Kasumi-1 (cell line): ENCODE data around the gene CLDN6.
"Not testable (repeated sequence)": the region's sequence is repeated elsewhere in the genome, so short reads cannot be mapped to it uniquely, and the experiment has no call there.

ENCODE experiments used
- DNase-seq, 2 experiments: peaks; one replicate each; lab custom pipeline; 2025; lab: John Stamatoyannopoulos, UW

Gene CLDN6

DNA sequence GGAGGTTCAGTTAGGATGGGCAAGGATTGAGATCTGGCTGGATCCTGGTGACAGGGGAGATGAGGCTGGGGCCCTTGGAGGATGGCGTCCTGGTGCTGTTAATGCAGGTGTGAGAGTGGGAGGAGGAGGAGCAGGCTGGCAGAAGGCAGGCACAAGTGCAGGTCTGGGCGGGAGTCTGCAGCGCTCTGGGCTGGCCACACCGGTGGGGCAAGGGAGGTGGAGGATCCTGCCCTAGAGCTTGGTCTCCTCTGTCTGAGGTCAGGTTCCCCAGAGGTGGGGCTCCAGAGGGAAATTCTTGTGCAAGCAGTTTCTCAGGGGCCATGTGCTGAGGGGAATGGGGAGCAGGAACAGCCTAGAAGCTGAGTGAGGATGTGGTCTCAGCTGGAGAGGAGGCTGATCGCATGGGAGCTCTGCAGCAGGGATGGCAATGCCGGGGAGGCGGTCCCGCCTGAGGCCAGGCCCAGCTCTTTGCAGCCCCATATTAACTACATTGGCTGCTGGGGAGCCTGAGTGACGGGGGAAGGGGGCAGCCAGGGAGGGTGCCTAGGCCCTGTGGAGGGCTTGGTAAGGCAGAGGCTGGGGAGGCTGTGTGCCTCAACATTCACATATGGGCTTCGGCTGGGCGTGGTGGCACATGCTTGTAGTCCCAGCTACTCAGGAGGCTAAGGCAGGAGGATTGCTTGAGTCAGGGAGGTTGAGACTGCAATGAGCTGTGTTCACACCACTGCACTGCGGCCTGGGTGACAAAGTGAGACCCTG, 34.8 kb upstream of the CLDN6 start:
- not testable (repeated sequence) for DNase-seq

DNA sequence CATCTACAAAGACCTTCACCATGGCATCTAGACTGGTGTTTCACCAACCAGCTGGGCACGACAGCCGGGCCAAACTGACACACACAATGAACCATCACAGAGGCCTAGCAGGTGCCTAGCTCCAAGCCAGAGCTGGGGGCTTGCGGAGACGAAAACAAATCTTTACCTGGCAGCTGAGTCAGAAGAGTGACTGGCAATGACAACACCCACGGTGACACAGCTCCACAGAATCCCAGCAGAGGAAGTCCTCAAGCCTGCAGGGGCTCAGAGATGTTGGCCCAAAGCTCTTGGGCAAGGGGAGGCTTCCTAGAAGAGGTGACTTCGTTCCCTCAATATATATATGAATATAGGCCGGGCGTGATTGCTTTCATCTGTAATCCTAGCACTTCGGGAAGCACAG, 33.5 kb upstream of the CLDN6 start:
- no peak for DNase-seq

DNA sequence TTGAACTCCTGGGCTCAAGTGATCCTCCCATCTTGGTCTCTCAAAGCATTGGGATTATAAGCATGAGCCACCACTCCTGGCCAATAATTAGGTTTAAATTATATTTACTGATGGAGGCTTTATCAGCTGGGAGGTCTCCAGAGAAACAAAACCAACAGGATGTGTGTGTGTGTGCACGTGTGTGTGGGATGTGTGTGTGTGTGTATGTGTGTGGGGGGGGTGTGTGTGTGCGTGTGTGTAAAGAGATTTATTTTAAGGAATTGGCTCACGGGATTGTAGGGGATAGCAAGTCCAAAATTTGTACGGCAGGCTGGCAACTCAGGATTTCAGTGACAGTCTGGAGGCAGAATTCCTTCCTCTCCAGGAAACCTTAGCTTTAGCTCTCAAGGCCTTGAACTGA, 33.0 kb upstream of the CLDN6 start:
- no peak for DNase-seq

DNA sequence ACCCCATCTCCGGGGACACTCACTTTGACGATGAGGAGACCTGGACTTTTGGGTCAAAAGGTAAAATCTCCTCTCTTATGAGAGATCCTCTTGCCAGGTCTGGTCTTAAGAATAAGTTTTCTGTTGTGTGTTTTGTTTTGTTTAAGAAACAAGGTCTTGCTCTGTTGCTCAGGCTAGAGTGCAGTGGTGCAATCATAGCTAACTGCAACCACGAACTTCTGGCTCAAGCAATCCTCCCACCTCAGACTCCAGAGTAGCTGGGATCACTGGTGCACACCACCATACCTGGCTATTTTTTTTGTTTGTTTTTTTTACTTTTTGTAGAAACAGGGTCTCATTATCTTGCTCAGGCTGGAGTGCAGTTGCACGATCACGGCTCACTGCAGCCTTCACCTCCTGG, 32.5 kb upstream of the CLDN6 start:
- DNase-seq, result no peak

DNA sequence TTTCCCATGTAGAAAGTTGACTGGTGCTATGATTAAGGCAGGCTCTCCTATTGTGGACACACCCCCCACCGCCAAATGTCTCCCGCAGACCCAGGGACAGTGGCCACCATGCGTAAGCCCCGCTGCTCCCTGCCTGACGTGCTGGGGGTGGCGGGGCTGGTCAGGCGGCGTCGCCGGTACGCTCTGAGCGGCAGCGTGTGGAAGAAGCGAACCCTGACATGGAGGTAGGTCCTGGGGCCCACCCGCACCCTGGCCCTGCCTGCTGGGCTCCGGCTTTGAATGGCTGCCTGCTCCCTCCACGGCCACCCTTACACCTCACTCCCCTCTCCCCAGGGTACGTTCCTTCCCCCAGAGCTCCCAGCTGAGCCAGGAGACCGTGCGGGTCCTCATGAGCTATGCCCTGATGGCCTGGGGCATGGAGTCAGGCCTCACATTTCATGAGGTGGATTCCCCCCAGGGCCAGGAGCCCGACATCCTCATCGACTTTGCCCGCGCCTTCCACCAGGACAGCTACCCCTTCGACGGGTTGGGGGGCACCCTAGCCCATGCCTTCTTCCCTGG, 32.0 kb upstream of the CLDN6 start:
- DNase-seq, result no peak

DNA sequence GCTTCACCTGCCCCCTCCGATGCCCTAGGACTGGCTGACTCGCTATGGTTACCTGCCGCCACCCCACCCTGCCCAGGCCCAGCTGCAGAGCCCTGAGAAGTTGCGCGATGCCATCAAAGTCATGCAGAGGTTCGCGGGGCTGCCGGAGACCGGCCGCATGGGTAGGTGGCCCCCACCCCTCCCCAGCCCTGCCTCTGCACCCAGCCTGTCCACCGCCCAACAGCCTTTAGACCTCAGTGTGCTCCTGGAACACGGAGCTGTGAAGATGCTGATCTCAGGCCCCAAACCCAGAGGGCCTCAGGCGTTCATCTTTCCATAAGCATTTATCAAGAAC, 29.4 kb upstream of the CLDN6 start:
- no peak for DNase-seq

DNA sequence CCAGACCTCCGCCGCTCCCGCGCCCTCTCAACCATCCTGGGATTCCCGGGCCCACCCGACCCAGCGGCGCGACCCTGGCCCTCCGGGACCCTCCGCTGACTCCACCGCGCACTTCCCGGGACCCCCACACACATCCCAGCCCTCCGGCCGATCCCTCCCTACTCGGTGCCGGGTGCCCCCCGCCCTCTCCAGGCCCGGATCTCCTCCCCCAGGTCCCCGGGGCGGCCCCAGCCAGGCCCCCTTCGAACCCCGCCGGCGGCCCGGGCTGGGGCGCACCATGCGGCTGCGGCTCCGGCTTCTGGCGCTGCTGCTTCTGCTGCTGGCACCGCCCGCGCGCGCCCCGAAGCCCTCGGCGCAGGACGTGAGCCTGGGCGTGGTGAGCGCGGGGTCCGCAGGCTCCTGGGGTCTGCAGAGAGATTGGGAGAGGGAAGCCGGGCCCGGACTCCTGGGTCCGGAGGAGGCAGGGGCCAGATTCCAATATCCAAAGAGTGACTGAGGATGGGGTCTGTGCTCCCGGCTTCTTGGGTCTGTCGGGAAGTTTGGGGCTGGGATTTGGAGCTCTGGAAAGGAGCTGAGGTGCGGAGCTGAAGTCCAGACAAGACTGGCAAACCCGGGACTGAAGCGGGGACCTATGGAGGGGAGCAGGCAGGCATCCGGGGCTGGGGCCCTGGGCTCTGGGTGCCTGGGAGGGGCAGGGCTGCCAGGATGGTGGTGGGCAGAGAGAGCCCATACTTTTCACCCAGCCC, 28.8 kb upstream of the CLDN6 start:
- no peak for DNase-seq

DNA sequence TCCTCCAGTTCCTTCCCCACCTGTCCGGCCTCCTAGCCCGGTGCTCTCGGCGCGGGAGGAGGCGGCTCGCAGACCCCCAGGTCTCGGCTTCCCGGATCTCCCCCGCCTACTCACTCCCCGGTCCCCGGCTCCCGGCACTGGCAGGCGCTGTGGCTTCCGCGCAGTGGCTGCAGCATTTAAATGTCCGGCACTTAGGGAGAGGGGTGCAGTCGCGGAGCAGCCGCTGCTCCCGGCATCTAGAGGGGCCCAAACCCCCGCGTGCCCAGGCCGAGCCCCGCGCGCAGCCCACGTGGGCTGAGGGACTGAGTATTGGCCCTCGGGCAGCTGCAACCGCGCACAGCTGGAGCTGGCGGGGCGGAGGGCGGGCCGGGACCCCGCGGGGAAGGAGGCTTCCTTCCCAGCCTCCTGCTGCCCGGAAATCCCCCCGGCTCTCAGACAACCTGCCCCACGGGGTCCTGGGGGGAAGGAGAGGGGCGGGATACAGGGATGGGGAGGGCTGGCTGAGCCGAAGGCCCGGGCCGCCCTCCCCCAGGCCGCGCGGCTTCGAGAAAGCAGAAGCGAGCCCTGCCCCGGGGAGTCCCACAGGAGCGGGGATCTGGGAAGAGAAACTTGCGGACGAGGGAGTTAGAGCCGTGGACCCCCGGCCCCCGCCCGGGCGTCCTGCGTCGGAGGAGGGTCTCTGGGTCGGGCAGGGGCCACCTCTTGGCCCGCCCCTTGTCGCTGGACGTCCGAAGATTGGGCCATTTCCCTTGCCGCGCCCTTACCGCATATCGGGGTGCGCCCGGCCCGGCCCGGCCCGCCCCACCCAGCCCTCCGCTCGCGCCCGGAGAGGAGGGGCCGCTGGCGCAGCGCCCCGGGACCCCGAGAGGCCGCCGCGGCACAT, 28.0 kb upstream of the CLDN6 start, which contains the start of gene MMP25:
TSS of gene MMP25 (plus strand) at position 804 of the 883 bp plus-strand sequence. CDS start 357 bp downstream, outside the sequence.
- DNase-seq, result peak in 1 of 2 experiments; percentile 25

DNA sequence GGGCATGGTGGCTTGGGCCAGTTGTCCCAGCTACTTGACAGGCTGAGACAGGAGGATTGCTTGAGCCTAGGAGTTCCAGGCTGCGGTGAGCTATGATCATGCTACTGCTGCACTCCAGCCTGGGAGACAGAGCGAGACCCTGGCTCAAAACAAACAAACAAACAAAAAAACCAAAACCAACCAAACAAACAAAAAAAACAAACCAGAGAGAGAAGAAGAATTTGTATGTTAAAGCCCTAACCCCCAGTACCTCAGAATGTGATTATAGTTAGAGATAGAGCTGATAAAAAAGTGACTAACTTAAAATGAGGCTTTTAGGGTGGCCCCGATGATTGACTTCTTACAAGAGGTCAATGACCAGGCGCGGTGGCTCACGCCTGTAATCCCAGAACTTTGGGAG, 26.7 kb upstream of the CLDN6 start:
- DNase-seq, result no peak

DNA sequence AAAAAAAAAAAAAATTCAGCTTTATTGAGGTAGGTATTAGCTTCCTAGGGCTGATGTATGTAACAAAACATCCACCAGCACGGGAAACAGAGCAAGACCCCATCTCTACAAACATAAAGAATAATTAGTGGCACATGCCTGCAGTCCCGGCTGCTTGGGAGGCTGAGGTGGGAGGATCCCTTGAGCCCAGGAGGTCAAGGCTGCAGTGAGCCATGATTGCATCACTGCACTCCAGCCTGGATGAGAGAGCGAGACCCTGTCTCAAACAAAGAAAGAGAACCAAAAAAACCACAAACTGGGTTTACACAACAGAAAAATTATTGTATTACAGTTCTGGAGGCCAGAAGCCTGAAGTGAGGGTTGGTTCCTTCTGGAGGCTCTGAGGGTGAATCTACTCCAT, 24.4 kb upstream of the CLDN6 start:
- no peak for DNase-seq

DNA sequence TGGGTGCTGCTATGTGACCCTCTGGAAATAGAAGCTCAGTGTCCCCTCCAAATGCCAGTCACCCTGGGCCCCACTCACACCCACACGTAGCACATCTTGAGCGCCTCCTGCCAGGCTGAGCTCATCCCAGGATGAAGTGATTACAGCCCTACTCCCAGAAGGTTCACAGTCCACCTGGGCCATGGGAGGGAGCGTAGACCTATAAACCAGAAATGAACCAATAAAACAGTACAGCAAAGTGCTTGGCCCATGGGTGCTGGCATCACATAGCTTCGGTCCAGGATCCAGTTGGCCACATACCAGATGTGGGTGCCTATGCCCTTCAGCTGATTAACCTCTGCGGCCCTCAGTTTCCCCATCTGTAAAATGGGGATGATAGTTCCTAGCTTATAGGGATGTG, 20.9 kb upstream of the CLDN6 start:
- no peak for DNase-seq

DNA sequence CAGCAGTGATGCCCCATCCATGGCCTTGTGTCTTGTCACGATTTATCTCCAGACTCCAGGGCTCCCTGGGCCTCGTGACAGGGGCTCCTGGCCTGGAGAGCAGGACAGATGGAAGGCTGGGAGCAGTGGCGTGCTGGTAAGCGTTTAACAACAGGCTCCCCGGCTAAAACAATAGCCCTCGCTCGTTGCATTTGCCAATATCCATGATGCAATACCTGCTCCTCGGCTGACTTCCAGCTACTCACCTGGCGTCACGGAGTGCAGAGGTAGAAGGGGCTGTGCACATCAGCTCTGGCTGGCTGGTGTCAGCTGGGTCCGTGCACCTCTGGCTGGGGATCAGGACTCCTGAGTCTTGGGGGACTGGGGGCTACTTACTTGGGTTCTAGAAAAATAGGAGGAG, 20.3 kb upstream of the CLDN6 start:
- no peak for DNase-seq

DNA sequence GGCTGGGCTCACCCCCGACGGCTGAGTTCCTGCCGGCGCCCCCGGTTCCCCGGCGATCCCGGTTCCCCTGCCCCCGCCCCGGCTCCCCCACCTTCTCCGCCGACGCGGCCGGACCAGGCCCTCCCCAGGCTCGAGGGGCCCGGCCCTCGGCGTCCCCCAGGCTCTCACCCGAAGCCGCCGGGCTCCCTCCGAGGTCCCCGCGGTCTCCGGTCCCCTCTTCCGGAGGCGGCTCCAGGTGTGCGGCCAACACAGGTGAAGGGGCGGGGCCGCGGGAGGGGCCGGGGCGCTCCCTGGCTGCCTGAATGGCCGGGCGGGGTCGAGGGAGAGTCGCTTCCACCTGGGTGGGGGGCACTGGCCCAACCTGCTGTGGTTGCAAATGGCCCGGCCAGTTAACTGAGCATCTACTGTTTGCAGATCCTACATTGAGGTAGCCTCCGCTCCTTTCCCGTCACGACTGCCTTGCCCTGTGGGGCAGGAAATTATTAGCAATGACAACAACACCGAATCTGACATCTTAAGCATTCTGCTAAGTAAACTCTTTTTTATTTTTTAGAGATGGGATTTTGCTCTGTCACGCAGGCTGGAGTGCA, 18.8 kb upstream of the CLDN6 start, which contains the start of gene BICDL2:
TSS of gene BICDL2 (minus strand) at position 219 of the 590 bp plus-strand sequence. CDS start 1,448 bp downstream, outside the sequence.
- DNase-seq, result no peak

DNA sequence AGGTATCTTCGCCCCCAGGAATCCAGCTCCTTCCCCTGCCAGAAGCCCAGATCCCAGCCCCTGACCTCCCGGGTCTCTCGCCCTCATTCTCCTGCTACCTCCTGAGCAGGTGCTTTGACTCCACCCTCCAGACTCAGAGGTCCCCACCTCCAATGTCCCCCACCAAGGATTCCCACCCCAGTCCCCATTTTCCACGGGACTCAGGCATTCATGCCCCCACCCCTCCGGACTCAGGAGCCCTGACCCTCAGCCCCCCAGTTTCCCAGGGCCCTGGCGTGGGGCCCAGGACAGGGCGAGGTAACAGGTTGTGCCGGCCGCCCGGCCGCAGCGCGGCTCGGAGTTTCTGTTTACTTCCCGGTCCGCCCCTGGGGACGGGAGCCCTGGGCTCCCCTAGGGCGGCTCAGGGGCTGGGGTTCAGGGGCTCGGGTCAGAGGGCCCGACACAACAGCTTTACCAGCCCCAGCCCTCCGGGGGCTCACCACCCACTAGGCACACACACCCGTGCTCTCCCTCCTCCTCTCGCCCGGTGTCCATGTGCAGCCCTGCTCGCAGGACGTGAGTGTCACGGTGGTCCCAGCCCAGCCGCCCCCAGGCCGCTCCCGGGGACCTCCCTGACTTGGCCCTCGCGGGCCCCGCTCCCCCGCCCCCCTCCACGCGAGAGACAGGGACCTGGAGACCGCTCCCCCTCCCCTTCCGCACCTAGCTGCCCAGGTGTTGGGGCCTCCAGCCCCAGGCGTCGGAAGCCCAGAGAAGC, 18.2 kb upstream of the CLDN6 start:
- DNase-seq, result no peak

DNA sequence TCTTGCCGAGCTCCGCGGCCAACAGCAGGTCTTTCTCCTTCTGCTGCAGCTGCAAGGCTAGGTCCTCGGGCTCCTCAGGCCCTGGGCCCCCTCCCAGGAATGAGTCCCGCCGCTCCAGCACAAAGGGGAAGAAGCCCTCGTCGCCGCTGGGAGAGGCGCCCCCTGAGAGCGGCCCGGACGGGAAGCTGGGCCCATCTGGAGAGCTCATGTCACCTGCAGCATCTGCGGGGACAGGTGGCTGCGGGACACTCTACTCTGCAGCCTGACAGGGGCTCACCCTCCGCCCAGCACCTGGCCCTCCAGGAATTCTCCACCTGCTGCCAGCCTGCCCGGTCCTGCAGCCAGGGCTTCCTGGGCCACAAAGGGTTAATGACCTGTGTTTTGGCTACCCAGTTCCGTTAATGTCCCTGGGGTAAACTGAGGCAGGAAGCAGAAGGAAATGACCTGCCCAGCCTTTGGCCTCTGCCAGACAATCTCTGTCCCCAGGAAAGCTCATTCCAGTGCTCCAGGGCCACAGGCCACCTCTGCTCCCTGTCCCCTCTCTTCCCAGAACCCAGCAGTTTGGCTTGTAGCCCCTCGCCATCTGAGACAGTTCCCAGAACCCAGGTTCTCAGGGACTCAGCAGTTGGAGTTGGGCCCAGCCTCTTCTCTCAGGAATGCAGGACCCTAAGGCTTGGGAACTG, 17.4 kb upstream of the CLDN6 start:
- no peak for DNase-seq

DNA sequence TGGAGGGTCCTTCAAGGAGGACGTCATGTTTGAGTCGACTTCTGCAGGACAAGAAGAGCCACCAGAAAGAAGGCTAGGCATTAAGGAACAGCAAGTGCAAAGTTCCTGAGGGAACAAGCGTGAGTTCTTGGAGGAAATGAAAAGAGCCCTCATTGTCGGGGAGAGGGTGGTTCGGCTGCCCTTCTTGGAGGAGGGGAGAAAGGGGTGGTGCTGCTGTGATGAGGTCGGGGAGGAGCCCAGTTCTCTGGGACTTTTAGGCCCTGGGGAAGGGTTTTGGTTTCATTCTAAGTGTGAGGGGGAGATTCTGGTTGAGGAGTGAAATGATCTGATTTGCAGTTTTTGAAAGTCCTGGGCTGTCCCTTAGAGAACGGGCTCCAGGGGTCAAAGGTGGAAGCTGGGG, 14.6 kb upstream of the CLDN6 start:
- no peak for DNase-seq

DNA sequence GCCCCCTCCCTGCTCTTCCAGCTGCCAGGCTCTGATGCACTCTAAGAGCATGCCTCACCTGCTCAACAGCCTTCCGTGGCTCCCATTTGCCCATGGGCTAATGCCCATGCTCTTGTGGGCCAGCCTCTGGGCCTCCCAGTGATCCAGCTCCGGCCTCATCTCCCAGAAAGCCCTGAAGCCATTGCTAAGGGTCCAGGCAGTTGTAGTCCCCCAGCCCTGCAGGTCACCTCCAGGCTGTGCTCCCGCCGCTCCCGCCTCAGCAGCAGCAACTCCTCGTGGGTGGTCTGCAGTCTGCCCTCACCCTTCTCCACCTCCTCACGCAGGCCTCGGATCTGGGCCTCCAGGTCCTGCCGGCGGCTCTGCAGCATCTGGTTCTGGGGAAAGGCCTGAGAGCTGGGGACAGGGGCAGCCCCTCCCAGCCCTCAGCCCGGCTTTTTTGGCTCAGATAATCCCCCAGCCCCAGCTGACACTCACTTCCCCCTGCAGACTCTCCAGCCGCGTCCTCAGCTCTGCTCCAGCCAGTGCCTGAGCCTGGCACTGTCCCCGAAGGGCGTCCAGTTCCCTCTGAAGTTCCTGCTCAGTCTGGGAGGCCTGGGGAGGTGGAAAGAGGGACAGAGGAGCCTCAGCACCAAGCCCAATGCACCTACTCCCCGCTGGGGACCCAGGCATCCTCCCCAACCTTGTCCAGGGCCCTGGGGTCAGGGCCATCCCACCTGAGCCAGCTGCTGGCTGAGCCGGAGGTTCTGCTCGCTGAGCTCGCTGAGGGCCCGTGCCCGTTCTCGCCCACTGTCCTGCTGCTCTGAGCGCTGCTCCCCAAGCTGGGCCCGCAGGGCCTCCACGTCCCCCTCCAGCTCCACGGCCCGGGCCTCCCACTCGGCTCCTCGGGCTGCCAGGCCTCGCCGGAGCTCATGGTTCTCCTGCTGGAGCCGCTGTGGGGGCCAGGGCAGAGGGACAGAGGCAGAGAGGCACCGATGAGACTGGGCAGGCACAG, 12.5 kb upstream of the CLDN6 start:
- no peak for DNase-seq

DNA sequence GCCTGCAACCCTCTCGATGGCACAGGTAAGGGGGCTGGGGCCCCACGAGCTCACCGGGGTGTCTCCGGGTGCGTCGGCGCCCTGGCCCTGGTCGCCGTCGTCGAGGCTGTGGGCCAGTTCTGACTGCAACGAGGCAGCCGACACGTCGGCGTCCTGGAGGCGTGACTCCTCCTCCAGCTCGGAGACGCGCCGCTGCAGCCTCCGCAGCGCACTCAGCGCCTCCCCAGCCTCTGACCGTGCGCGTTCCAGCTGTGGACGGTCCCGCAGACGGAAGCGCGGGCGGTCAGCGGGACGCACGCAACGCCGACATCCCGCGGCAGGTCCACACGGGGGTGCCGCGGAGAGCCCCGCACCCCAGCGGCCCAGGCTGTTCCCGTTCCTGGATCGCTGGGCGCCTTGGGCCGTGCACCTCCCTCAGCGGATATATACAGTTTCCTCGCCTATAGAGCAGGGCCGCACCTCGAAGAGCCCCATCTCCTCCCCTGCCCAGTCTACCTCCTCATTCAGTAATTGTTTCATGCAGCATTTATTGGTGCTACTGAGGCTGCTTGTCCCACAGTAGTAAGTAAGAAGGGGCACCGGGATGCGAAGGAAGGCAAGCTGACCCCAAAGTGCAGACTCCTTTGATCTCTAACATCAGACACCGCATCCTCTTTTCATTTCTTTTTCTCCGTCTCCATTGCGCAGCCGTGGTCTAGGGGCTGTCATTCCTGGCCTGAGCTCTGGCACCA, 11.7 kb upstream of the CLDN6 start:
- no peak for DNase-seq
